HepG2 (cell line): Measurements from ENCODE around the gene TTLL13.

Experiments used
- DNMT1 ChIP-seq: sonication (generic); formaldehyde crosslinking; IDR thresholded peaks from 2 replicates; pipeline ENCODE4 v1.5.1; 2020; ENCODE audit warnings: mild to moderate bottlenecking, missing genetic modification reagents
- E2F5 ChIP-seq: sonication (generic); formaldehyde crosslinking; conservative IDR thresholded peaks from 2 replicates; pipeline ENCODE4 v1.4.0; 2020; ENCODE audit warnings: missing genetic modification reagents
- FOXJ3 ChIP-seq: sonication (generic); formaldehyde crosslinking; IDR thresholded peaks from 2 replicates; pipeline ENCODE4 v1.4.0; 2020; ENCODE audit warnings: missing genetic modification reagents, mild to moderate bottlenecking, borderline replicate concordance
- KDM1A ChIP-seq: IDR thresholded peaks from 2 replicates; pipeline ENCODE4 v1.6.1; 2016; ENCODE audit warnings: missing compliant biosample characterization
- MATR3 ChIP-seq: sonication (generic); formaldehyde crosslinking; IDR thresholded peaks from 2 replicates; pipeline ENCODE4 v1.4.0; 2020; ENCODE audit warnings: missing genetic modification reagents
- MNT ChIP-seq: fragments of 450-650 bp; IDR thresholded peaks from 2 replicates; pipeline ENCODE4 v1.6.1; 2016
- NR2C2 ChIP-seq: sonication (generic); formaldehyde crosslinking; IDR thresholded peaks from 2 replicates; pipeline ENCODE4 v1.4.0; 2020; ENCODE audit warnings: missing genetic modification reagents, mild to moderate bottlenecking, moderate library complexity, borderline replicate concordance
- PBX3 ChIP-seq: sonication (generic); formaldehyde crosslinking; IDR thresholded peaks from 2 replicates; pipeline ENCODE4 v1.8.1; 2023; ENCODE audit warnings: missing genetic modification reagents, inconsistent platforms, borderline replicate concordance
- PHF21A ChIP-seq: sonication (generic); formaldehyde crosslinking; IDR thresholded peaks from 2 replicates; pipeline ENCODE4 v1.5.0; 2020; ENCODE audit warnings: mild to moderate bottlenecking, missing genetic modification reagents
- ZHX2 ChIP-seq, 2 experiments: sonication (generic) in 1 of 2; formaldehyde crosslinking in 1 of 2; IDR thresholded peaks; 2 replicates each; pipeline versions ENCODE4 v1.6.1 to v1.9.0; 2014 to 2022; ENCODE audit warnings: antibody characterized with exemption in 1 of 2, borderline replicate concordance in 1 of 2, inconsistent platforms in 1 of 2, low read depth in 1 of 2, missing genetic modification reagents in 1 of 2
- ZNF12 ChIP-seq: sonication (generic); formaldehyde crosslinking; IDR thresholded peaks from 2 replicates; pipeline ENCODE4 v1.5.0; 2020; ENCODE audit warnings: missing genetic modification reagents
- ZNF362 ChIP-seq: sonication (generic); formaldehyde crosslinking; IDR thresholded peaks from 2 replicates; pipeline ENCODE4 v1.4.0; 2020; ENCODE audit warnings: missing genetic modification reagents, mild to moderate bottlenecking, borderline replicate concordance
- ZNF546 ChIP-seq: sonication (generic); formaldehyde crosslinking; conservative IDR thresholded peaks from 2 replicates; pipeline ENCODE4 v1.8.1; 2023; ENCODE audit warnings: mild to moderate bottlenecking, missing genetic modification reagents

GRCh38 chr15:90211009-90211408, 38.3 kb upstream of the TTLL13 start:
- TF ChIP-seq ZNF546 (CRISPR knock-in tag) (no peak), PBX3 (CRISPR knock-in tag) (no peak), KDM1A (CRISPR knock-in tag) (no peak), FOXJ3 (CRISPR knock-in tag) (no peak), ZHX2 (IDR thresholded peaks at IDR 0.05; ENCODE audit: low read depth) (no peak), ZHX2 (CRISPR knock-in tag; IDR thresholded peaks at IDR 0.05; ENCODE audit: borderline replicate concordance) (no peak), MATR3 (CRISPR knock-in tag) (no peak), ZNF362 (no peak), MNT (no peak), PHF21A (CRISPR knock-in tag) (no peak), NR2C2 (CRISPR knock-in tag) (no peak), E2F5 (CRISPR knock-in tag) (no peak), DNMT1 (CRISPR knock-in tag) (no peak), ZNF12 (CRISPR knock-in tag) (no peak)
